CD14-positive monocyte (primary cell): ENCODE measurements around the gene PTPRU. TPM values are rescaled to one million over a fixed set of nuclear protein-coding genes. Genes with fewer than 3 reads are reported as not detected.
A peak's percentile ranks its signal among the peaks of the same experiment; 100 is the strongest.

Experiments
- DNase-seq, 3 donors: peaks; one replicate each; pipeline ENCODE4 v3.0.0-alpha.2; 2011 to 2022
- H2AFZ ChIP-seq: 2 replicates; pipeline ENCODE4 v1.6.0; 2012; ENCODE audit warnings: mild to moderate bottlenecking, low read depth, low read length, inconsistent platforms; ENCODE audit not compliant: insufficient read depth, poor library complexity, severe bottlenecking
- H3K27ac ChIP-seq, 2 donors: 1 replicate in 1 of 2; 2 replicates in 1 of 2; pipeline ENCODE4 v1.5.1; 2012 to 2013; ENCODE audit warnings: low read length in 2 of 2, control low read depth in 1 of 2, inconsistent platforms in 1 of 2, low read depth in 1 of 2, mild to moderate bottlenecking in 1 of 2
- H3K27me3 ChIP-seq, 2 donors: one replicate each; pipeline versions ENCODE4 v1.6.0 to v1.6.1; 2011 to 2013; ENCODE audit warnings: low read length in 2 of 2; ENCODE audit not compliant: control insufficient read depth in 2 of 2, insufficient read depth in 2 of 2
- H3K36me3 ChIP-seq, 2 donors: replicated peaks in 1 of 2; 1 replicate in 1 of 2; 2 replicates in 1 of 2; pipeline versions ENCODE4 v1.5.1 to v1.6.1; 2012 to 2013; ENCODE audit warnings: low read length in 2 of 2, control low read depth in 1 of 2, inconsistent platforms in 1 of 2, mild to moderate bottlenecking in 1 of 2; ENCODE audit not compliant: insufficient read depth in 2 of 2, control insufficient read depth in 1 of 2
- H3K4me1 ChIP-seq, 2 donors: 1 replicate in 1 of 2; 2 replicates in 1 of 2; pipeline versions ENCODE4 v1.5.1 to v1.6.1; 2012 to 2013; ENCODE audit warnings: low read length in 2 of 2, control low read depth in 1 of 2, inconsistent platforms in 1 of 2, mild to moderate bottlenecking in 1 of 2, moderate library complexity in 1 of 2; ENCODE audit not compliant: insufficient read depth in 2 of 2, control insufficient read depth in 1 of 2
- H3K4me2 ChIP-seq: replicated peaks from 2 replicates; pipeline ENCODE3; 2012; ENCODE audit warnings: low read length, moderate library complexity, mild to moderate bottlenecking; ENCODE audit not compliant: poor library complexity, severe bottlenecking; ENCODE audit errors: extremely low read depth
- H3K4me3 ChIP-seq, 3 experiments: fragments of 200-600 bp in 1 of 3; sonication (generic) in 1 of 3; replicated peaks in 1 of 3; 1 replicate in 2 of 3; 2 replicates in 1 of 3; pipeline ENCODE4 v1.5.1; 2011 to 2013; ENCODE audit warnings: low read length in 3 of 3, mild to moderate bottlenecking in 3 of 3, control low read depth in 2 of 3, low read depth in 2 of 3, inconsistent platforms in 1 of 3, moderate library complexity in 1 of 3
- H3K79me2 ChIP-seq: 2 replicates; pipeline ENCODE4 v1.6.0; 2012; ENCODE audit warnings: mild to moderate bottlenecking, control low read depth, inconsistent platforms, low read length, moderate library complexity; ENCODE audit not compliant: insufficient read depth
- H3K9ac ChIP-seq: 2 replicates; pipeline ENCODE4 v1.6.0; 2017; ENCODE audit warnings: low read length, mild to moderate bottlenecking; ENCODE audit not compliant: insufficient read depth, poor library complexity, severe bottlenecking
- H3K9me3 ChIP-seq, 2 donors: replicated peaks in 1 of 2; 1 replicate in 1 of 2; 2 replicates in 1 of 2; pipeline versions ENCODE4 v1.5.1 to v1.6.1; 2012 to 2013; ENCODE audit warnings: low read length in 2 of 2, control low read depth in 1 of 2; ENCODE audit not compliant: control insufficient read depth in 1 of 2, insufficient read depth in 1 of 2
- H4K20me1 ChIP-seq: 2 replicates; pipeline ENCODE4 v1.6.0; 2012; ENCODE audit warnings: mild to moderate bottlenecking, low read length, control low read depth, moderate library complexity; ENCODE audit not compliant: insufficient read depth
- H3K27ac Mint-ChIP-seq, 7 donors: one replicate each; pipeline ENCODE4 v1.8.0; 2020; ENCODE audit warnings: mild to moderate bottlenecking in 7 of 7, mixed read lengths in 7 of 7, moderate library complexity in 6 of 7, inconsistent platforms in 2 of 7
- H3K27me3 Mint-ChIP-seq, 3 donors: one replicate each; pipeline ENCODE4 v1.8.0; 2021 to 2022; ENCODE audit warnings: low read depth in 3 of 3, mild to moderate bottlenecking in 3 of 3, mixed read lengths in 3 of 3, moderate library complexity in 3 of 3, inconsistent platforms in 1 of 3
- H3K36me3 Mint-ChIP-seq, 2 donors: one replicate each; pipeline ENCODE4 v1.8.0; 2020; ENCODE audit warnings: mixed read lengths in 2 of 2, inconsistent platforms in 1 of 2, mild to moderate bottlenecking in 1 of 2
- H3K4me1 Mint-ChIP-seq: one replicate; pipeline ENCODE4 v1.8.0; 2020; ENCODE audit warnings: mild to moderate bottlenecking, mixed read lengths
- H3K4me3 Mint-ChIP-seq, 2 donors: one replicate each; pipeline ENCODE4 v1.8.0; 2020; ENCODE audit warnings: mild to moderate bottlenecking in 2 of 2, mixed read lengths in 2 of 2, moderate library complexity in 1 of 2
- H3K9me3 Mint-ChIP-seq, 7 donors: one replicate each; pipeline ENCODE4 v1.8.0; 2020 to 2022; ENCODE audit warnings: mixed read lengths in 7 of 7, mild to moderate bottlenecking in 6 of 7, moderate library complexity in 6 of 7, inconsistent platforms in 2 of 7
- CTCF ChIP-seq: fragments of 200-600 bp; IDR thresholded peaks from one replicate; pipeline ENCODE4 v1.8.0; 2022; ENCODE audit warnings: antibody characterized with exemption, mild to moderate bottlenecking
- WGBS: methylation state at CpG from one replicate; pipeline ENCODE4 v1.1.5; 2013; ENCODE audit warnings: missing lambda C conversion rate; ENCODE audit not compliant: insufficient coverage; 5-methylcytosine and 5-hydroxymethylcytosine counted together
- intact Hi-C, 2 donors: fragments of 100-400 bp; cut with micrococcal nuclease; formaldehyde crosslinking; loops; one replicate each; pipeline versions ENCODE4 v1.15.0 to v1.15.1; 2023
- polyA plus RNA-seq, 3 donors: library from polyadenylated mRNA; depleted of rRNA in 1 of 3; unstranded in 2 of 3; stranded (reverse) in 1 of 3; fragments of 300-500 nt in 2 of 3; fragments of >200 nt in 1 of 3; fragmentation: Illumina TruSeq in 2 of 3; gene quantifications; 1 replicate in 2 of 3; 2 replicates in 1 of 3; pipeline ENCODE4 v1.2.3, GENCODE V29; 2012 to 2021

Gene PTPRU
- polyA plus RNA-seq, 3 donors = 0.42 to 1.4 TPM; not detected in 1

- no peak overlapping the region for H3K4me3 Mint-ChIP-seq
- 100% methylated on average over 1 of the region's 5 CpGs for WGBS
These were observed 35.3 kb upstream of the PTPRU start for GRCh38 chr1:29200906-29201594.

GRCh38 chr1:29201595-29202051, 34.7 kb upstream of the PTPRU start:
- Histone ChIP-seq H3K27ac (peak overlapping the region; percentile 57 to 76), H3K9ac (no peak overlapping the region), H4K20me1 (no peaks in the 10 kb centered on the region), H3K79me2 (no peaks in the 10 kb centered on the region), H2AFZ (peak overlapping the region; percentile 64), H3K4me3 (no peak overlapping the region), H3K9me3 (no peaks in the 10 kb centered on the region), H3K27me3 (no peaks in the 10 kb centered on the region), H3K4me1 (peaks cover 19 to 22% of the 10 kb centered on the region in 2 donors), H3K36me3 (peaks cover 14 to 34% of the 10 kb centered on the region in 2 donors), H3K4me2 (no peak overlapping the region)
- no peak overlapping the region for H3K4me3 Mint-ChIP-seq
- WGBS = 49% methylated on average over 6 of the region's 6 CpGs
- peaks cover 20% of the 10 kb centered on the region for H3K4me1 Mint-ChIP-seq
- peaks cover 27 to 41% of the 10 kb centered on the region in 2 donors for H3K36me3 Mint-ChIP-seq
- intact Hi-C loops = loop anchor here (2.0 to 10.0 kb wide), 3 partner anchors 19 to 417 kb away; no protein-coding TSS in a partner anchor
- TF ChIP-seq CTCF = no peak
- H3K9me3 Mint-ChIP-seq = no peaks in the 10 kb centered on the region
- DNase-seq = peak in 1 of 3 donors; percentile 3
- H3K27ac Mint-ChIP-seq = peak overlapping the region; percentile 76 to 95 (median 84)
- no peaks in the 10 kb centered on the region for H3K27me3 Mint-ChIP-seq

More at GRCh38 chr1:29200906-29201594, 35.3 kb upstream of the PTPRU start:
- Histone ChIP-seq H4K20me1 (no peaks in the 10 kb centered on the region), H3K4me3 (no peak overlapping the region), H3K4me1 (peaks cover 19 to 22% of the 10 kb centered on the region in 2 donors), H3K9ac (no peak overlapping the region), H3K79me2 (no peaks in the 10 kb centered on the region), H3K27ac (peak overlapping the region; percentile 57 to 76), H3K4me2 (no peak overlapping the region), H2AFZ (peak overlapping the region; percentile 64), H3K9me3 (no peaks in the 10 kb centered on the region), H3K27me3 (no peaks in the 10 kb centered on the region), H3K36me3 (peaks cover 13 to 28% of the 10 kb centered on the region in 2 donors)
- Mint-ChIP-seq H3K36me3 (peaks cover 26 to 36% of the 10 kb centered on the region in 2 donors), H3K9me3 (no peaks in the 10 kb centered on the region), H3K4me1 (peaks cover 20% of the 10 kb centered on the region), H3K27ac (peak overlapping the region in 6 of 7 donors; percentile 62 to 95 (median 74)), H3K27me3 (no peaks in the 10 kb centered on the region)
- no peak for DNase-seq
- no peak for TF ChIP-seq CTCF
- intact Hi-C loops = loop anchor here in 1 of 2 donors (10.0 kb wide), 1 partner anchor 416 kb away; no protein-coding TSS in a partner anchor
